HepG2 (cell line): ENCODE measurements around the gene NDUFS2. TPM values are rescaled to one million over a fixed set of nuclear protein-coding genes. Genes with fewer than 3 reads are reported as not detected.

Experiments used
- ATAC-seq: fragments of 200-7000 bp; cut with Tn5 transposase; 3 replicates; pipeline ENCODE4 v1.9.1; 2020; ENCODE audit warnings: mild to moderate bottlenecking, moderate library complexity
- BruUV-seq: library from RNA; stranded (reverse); fragments of 400-500 nt; replicated peaks from 2 replicates; lab custom pipeline; 2021; lab: Mats Ljungman, UMichigan
- CTCF ChIA-PET: fragments of 300-600 bp; formaldehyde crosslinking; extraction: SDS; loops from one replicate; lab custom pipeline; 2021; ENCODE audit warnings: low total read pairs, inconsistent platforms, low intra/inter-chr PET ratio; lab: Yijun Ruan, JAX
- POLR2A ChIA-PET: fragments of 350-600 bp; sonication (Branson Sonifier 250); formaldehyde crosslinking; loops from one replicate; lab custom pipeline; 2020; ENCODE audit warnings: antibody characterized with exemption, inconsistent platforms; lab: Yijun Ruan, JAX
- DNase-seq: peaks from one replicate; pipeline ENCODE4 v3.0.0-alpha.2; 2015; ENCODE audit warnings: low spot score
- FAIRE-seq: peaks from 3 replicates; lab custom pipeline; 2011; peaks lifted over from hg19 to GRCh38; lab: Jason Lieb, UNC
- H2AFZ ChIP-seq: one replicate; pipeline ENCODE4 v1.6.1; 2011; ENCODE audit warnings: low read length, inconsistent platforms
- H3K27ac ChIP-seq: fragments of 300-600 bp; 3 replicates; pipeline ENCODE4 v1.8.0; 2011; ENCODE audit warnings: mixed run types, mild to moderate bottlenecking, mixed read lengths, low read length, inconsistent platforms; ENCODE audit not compliant: insufficient read depth; ENCODE audit errors: extremely low read length
- H3K27me3 ChIP-seq, 2 experiments: fragments of 200-600 bp in 1 of 2; 2 replicates in 1 of 2; 3 replicates in 1 of 2; pipeline versions ENCODE4 v1.6.0 to v1.8.0; 2011; ENCODE audit warnings: low read length in 2 of 2, mild to moderate bottlenecking in 2 of 2, moderate library complexity in 2 of 2, inconsistent platforms in 1 of 2; ENCODE audit not compliant: insufficient read depth in 2 of 2, control insufficient read depth in 1 of 2
- H3K36me3 ChIP-seq, 2 experiments: fragments of 200-600 bp in 1 of 2; replicated peaks in 1 of 2; 2 replicates in 1 of 2; 3 replicates in 1 of 2; pipeline versions ENCODE4 v1.5.1 to v1.8.0; 2011; ENCODE audit warnings: low read length in 2 of 2, inconsistent platforms in 1 of 2; ENCODE audit not compliant: insufficient read depth in 2 of 2, control insufficient read depth in 1 of 2
- H3K4me1 ChIP-seq: 2 replicates; pipeline ENCODE4 v1.5.1; 2012; ENCODE audit warnings: low read length, inconsistent platforms; ENCODE audit not compliant: insufficient read depth
- H3K4me2 ChIP-seq: 2 replicates; pipeline ENCODE4 v1.6.0; 2011; ENCODE audit warnings: low read depth, low read length, inconsistent platforms
- H3K4me3 ChIP-seq, 3 experiments: fragments of 200-600 bp in 1 of 3; sonication (generic), shearing (Covaris generic) in 1 of 3; replicated peaks in 1 of 3; 2 replicates each; pipeline ENCODE4 v1.5.1; 2011 to 2016; ENCODE audit warnings: low read length in 3 of 3, inconsistent platforms in 2 of 3, low read depth in 2 of 3, mild to moderate bottlenecking in 2 of 3, control low read depth in 1 of 3, mixed read lengths in 1 of 3; ENCODE audit not compliant: insufficient read depth in 1 of 3
- H3K79me2 ChIP-seq: one replicate; pipeline ENCODE4 v1.6.1; 2011; ENCODE audit warnings: low read length, inconsistent platforms; ENCODE audit not compliant: insufficient read depth
- H3K9ac ChIP-seq: 2 replicates; pipeline ENCODE4 v1.6.0; 2011; ENCODE audit warnings: mild to moderate bottlenecking, low read depth, low read length, inconsistent platforms; ENCODE audit not compliant: insufficient read depth
- H3K9me3 ChIP-seq: 2 replicates; pipeline ENCODE4 v1.5.1; 2012; ENCODE audit warnings: mild to moderate bottlenecking, low read length
- H4K20me1 ChIP-seq: 2 replicates; pipeline ENCODE4 v1.6.0; 2011; ENCODE audit warnings: inconsistent platforms, mild to moderate bottlenecking, low read length, moderate library complexity; ENCODE audit not compliant: insufficient read depth
- ELF3 ChIP-seq: IDR thresholded peaks from 2 replicates; pipeline ENCODE4 v1.6.1; 2016; ENCODE audit warnings: missing genetic modification reagents, missing compliant biosample characterization
- POLR2A ChIP-seq, 2 experiments: IDR thresholded peaks; 2 replicates each; pipeline ENCODE4 v1.6.1; 2011; ENCODE audit warnings: low read depth in 2 of 2, low read length in 2 of 2, mild to moderate bottlenecking in 1 of 2, moderate library complexity in 1 of 2; ENCODE audit not compliant: insufficient read depth in 1 of 2
- SMAD3 ChIP-seq: sonication (generic); formaldehyde crosslinking; IDR thresholded peaks from 2 replicates; pipeline ENCODE4 v1.4.0; 2020; ENCODE audit warnings: missing genetic modification reagents
- SMARCC2 ChIP-seq: fragments of 450-650 bp; IDR thresholded peaks from 2 replicates; pipeline ENCODE4 v1.6.1; 2017; ENCODE audit warnings: antibody characterized with exemption, mild to moderate bottlenecking
- ZBTB7A ChIP-seq: sonication (generic); formaldehyde crosslinking; IDR thresholded peaks from 2 replicates; pipeline ENCODE4 v1.8.0; 2022; ENCODE audit warnings: mild to moderate bottlenecking, missing genetic modification reagents
- ZNF652 ChIP-seq: IDR thresholded peaks from 2 replicates; pipeline ENCODE4 v1.6.1; 2016; ENCODE audit warnings: low read depth, borderline replicate concordance
- WGBS: methylation state at CpG from one replicate; pipeline ENCODE4 v1.1.6; 2017; ENCODE audit warnings: low lambda C conversion rate; 5-methylcytosine and 5-hydroxymethylcytosine counted together
- in situ Hi-C: cut with HindIII; loops from 2 replicates; pipeline ENCODE4 v1.10.0; 2017; ENCODE audit warnings: low pct_unique_long_range_greater_than_20kb; ENCODE audit not compliant: extremely low pct_ligation_motif_present
- intact Hi-C: fragments of 100-400 bp; cut with micrococcal nuclease; formaldehyde crosslinking; loops from one replicate; pipeline ENCODE4 v1.10.0; 2022; ENCODE audit not compliant: unreplicated experiment
- polyA plus RNA-seq, 8 experiments: library from polyadenylated mRNA; depleted of rRNA in 3 of 8; stranded (reverse) in 7 of 8; unstranded in 1 of 8; fragments of >200 nt; fragmentation: Illumina TruSeq in 4 of 8; extraction: Trizol in 4 of 8; gene quantifications; 2 replicates each; pipeline versions ENCODE4 v1.2.1 to v1.2.3, GENCODE V29; 2011 to 2016; ENCODE audit warnings: low read depth in 4 of 8, missing spikeins in 1 of 8, mixed read lengths in 1 of 8; ENCODE audit not compliant: insufficient read depth in 1 of 8
- total RNA-seq, 5 experiments: library from RNA; depleted of rRNA; stranded (reverse); fragments of >200 nt; fragmentation: Illumina TruSeq; extraction: Trizol; gene quantifications; 2 replicates each; pipeline ENCODE4 v1.2.3, GENCODE V29; 2016; ENCODE audit warnings: low read depth in 1 of 5
- TF ChIP-seq, protein P1 (sequence below): IDR thresholded peaks from 2 replicates; pipeline ENCODE4 v1.6.1; 2016; ENCODE audit warnings: low read depth
- TF ChIP-seq, protein P2 (sequence below): sonication (generic); formaldehyde crosslinking; IDR thresholded peaks from 2 replicates; pipeline ENCODE4 v1.4.0; 2020; ENCODE audit warnings: mild to moderate bottlenecking, low read depth, missing genetic modification reagents
- TF ChIP-seq, protein P3 (sequence below): sonication (generic); formaldehyde crosslinking; IDR thresholded peaks from 2 replicates; pipeline ENCODE4 v1.4.0; 2020; ENCODE audit warnings: missing genetic modification reagents, borderline replicate concordance
- TF ChIP-seq, protein P4 (sequence below): sonication (generic); formaldehyde crosslinking; IDR thresholded peaks from 2 replicates; pipeline ENCODE4 v1.4.0; 2020; ENCODE audit warnings: mild to moderate bottlenecking, missing genetic modification reagents

The NDUFS2 gene
- total and polyA plus RNA-seq, 2 of the 13 experiments (the other 11 are each of a cell fraction or from before 2014, with no cell fraction given), result 89.9 to 118 TPM

DNA sequence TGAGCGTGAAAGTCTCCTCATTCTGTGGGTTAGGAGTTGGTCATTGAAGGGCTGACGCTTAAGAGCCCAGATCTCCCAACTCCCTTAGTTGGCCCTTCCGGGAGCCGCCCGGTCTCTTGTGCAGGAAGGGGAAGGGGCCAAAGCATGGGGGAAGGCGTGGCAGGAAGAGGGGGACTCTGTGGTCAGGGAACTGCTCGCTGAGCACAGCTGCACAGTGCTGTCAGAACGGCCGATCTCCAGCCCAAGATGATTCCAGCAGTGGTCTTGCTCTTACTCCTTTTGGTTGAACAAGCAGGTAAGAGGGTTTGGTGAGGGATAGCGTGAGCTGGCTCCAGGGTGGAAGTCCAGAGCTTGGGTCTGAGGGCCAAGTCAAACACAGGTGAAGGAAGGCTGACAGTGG lies 12.9 kb downstream of the NDUFS2 start, which contains the start of gene FCER1G (continued):
- TF ChIP-seq, protein P1, sequence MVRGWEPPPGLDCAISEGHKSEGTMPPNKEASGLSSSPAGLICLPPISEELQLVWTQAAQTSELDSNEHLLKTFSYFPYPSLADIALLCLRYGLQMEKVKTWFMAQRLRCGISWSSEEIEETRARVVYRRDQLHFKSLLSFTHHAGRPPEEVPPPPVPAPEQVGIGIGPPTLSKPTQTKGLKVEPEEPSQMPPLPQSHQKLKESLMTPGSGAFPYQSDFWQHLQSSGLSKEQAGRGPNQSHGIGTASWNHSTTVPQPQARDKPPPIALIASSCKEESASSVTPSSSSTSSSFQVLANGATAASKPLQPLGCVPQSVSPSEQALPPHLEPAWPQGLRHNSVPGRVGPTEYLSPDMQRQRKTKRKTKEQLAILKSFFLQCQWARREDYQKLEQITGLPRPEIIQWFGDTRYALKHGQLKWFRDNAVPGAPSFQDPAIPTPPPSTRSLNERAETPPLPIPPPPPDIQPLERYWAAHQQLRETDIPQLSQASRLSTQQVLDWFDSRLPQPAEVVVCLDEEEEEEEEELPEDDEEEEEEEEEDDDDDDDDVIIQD (CRISPR knock-in tag), result no peak
- TF ChIP-seq POLR2A (IDR thresholded peaks at IDR 0.05; ENCODE audit: insufficient read depth in 1 of 2, low read depth in 2 of 2, low read length in 2 of 2), result peak in 1 of 2 experiments; percentile 26; a peak in 1 of 4 replicates

DNA sequence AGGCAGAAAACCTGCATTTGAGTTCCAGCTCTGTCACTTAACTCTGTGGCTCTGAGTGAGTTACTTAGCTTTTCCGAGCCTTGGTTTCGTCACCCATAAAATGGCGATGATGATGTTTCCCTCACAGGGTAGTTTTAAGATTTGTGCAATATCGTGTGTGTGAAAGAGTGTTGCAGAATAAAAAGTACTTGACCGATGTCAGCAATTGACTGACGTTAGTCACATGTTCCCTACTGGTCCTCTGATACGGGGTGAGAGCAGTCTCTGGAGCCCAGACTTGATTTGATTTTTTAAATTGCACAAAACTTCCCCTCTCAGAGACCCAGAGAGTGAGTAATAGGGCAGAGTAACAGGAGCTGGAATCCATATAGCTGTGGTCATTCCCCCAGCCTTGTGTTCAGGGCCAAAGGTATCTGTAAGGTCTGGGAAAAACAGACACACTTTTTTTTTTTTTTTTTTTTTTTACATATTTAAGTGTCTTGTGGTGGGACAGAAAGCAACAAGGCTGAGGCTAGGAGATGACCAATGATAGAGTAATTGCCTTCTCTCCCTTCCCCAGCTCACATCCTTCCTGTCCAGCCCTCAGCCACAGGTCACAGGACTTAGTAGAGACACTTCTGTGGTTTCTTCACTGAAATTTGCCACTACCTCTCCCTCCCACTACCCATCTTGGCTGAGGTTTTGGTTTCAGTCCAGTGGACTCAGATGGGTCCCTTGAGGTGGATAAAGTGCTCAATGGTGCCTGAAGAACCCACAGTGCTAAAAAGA lies 15.0 kb downstream of the NDUFS2 start:
- no TSS peak for BruUV-seq
- WGBS, result 52% methylated on average over 7 of the region's 7 CpGs
- peak overlapping the region; percentile 99 for H3K27ac ChIP-seq
- TF ChIP-seq ELF3 (CRISPR knock-in tag) (0 out of 2 replicates have a peak, but pooled peaks have one; percentile 11), ZNF652 (CRISPR knock-in tag) (no peak), SMARCC2 (no peak), SMAD3 (CRISPR knock-in tag) (no peak), ZBTB7A (CRISPR knock-in tag) (no peak), POLR2A (IDR thresholded peaks at IDR 0.05; ENCODE audit: insufficient read depth in 1 of 2, low read depth in 2 of 2, low read length in 2 of 2) (peak in 1 of 2 experiments; percentile 14; a peak in 2 of 4 replicates)
- TF ChIP-seq, protein P2, sequence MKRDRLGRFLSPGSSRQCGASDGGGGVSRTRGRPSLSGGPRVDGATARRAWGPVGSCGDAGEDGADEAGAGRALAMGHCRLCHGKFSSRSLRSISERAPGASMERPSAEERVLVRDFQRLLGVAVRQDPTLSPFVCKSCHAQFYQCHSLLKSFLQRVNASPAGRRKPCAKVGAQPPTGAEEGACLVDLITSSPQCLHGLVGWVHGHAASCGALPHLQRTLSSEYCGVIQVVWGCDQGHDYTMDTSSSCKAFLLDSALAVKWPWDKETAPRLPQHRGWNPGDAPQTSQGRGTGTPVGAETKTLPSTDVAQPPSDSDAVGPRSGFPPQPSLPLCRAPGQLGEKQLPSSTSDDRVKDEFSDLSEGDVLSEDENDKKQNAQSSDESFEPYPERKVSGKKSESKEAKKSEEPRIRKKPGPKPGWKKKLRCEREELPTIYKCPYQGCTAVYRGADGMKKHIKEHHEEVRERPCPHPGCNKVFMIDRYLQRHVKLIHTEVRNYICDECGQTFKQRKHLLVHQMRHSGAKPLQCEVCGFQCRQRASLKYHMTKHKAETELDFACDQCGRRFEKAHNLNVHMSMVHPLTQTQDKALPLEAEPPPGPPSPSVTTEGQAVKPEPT, result no peak
- TF ChIP-seq, protein P3, sequence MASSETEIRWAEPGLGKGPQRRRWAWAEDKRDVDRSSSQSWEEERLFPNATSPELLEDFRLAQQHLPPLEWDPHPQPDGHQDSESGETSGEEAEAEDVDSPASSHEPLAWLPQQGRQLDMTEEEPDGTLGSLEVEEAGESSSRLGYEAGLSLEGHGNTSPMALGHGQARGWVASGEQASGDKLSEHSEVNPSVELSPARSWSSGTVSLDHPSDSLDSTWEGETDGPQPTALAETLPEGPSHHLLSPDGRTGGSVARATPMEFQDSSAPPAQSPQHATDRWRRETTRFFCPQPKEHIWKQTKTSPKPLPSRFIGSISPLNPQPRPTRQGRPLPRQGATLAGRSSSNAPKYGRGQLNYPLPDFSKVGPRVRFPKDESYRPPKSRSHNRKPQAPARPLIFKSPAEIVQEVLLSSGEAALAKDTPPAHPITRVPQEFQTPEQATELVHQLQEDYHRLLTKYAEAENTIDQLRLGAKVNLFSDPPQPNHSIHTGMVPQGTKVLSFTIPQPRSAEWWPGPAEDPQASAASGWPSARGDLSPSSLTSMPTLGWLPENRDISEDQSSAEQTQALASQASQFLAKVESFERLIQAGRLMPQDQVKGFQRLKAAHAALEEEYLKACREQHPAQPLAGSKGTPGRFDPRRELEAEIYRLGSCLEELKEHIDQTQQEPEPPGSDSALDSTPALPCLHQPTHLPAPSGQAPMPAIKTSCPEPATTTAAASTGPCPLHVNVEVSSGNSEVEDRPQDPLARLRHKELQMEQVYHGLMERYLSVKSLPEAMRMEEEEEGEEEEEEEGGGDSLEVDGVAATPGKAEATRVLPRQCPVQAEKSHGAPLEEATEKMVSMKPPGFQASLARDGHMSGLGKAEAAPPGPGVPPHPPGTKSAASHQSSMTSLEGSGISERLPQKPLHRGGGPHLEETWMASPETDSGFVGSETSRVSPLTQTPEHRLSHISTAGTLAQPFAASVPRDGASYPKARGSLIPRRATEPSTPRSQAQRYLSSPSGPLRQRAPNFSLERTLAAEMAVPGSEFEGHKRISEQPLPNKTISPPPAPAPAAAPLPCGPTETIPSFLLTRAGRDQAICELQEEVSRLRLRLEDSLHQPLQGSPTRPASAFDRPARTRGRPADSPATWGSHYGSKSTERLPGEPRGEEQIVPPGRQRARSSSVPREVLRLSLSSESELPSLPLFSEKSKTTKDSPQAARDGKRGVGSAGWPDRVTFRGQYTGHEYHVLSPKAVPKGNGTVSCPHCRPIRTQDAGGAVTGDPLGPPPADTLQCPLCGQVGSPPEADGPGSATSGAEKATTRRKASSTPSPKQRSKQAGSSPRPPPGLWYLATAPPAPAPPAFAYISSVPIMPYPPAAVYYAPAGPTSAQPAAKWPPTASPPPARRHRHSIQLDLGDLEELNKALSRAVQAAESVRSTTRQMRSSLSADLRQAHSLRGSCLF, result no peak
- TF ChIP-seq, protein P4, sequence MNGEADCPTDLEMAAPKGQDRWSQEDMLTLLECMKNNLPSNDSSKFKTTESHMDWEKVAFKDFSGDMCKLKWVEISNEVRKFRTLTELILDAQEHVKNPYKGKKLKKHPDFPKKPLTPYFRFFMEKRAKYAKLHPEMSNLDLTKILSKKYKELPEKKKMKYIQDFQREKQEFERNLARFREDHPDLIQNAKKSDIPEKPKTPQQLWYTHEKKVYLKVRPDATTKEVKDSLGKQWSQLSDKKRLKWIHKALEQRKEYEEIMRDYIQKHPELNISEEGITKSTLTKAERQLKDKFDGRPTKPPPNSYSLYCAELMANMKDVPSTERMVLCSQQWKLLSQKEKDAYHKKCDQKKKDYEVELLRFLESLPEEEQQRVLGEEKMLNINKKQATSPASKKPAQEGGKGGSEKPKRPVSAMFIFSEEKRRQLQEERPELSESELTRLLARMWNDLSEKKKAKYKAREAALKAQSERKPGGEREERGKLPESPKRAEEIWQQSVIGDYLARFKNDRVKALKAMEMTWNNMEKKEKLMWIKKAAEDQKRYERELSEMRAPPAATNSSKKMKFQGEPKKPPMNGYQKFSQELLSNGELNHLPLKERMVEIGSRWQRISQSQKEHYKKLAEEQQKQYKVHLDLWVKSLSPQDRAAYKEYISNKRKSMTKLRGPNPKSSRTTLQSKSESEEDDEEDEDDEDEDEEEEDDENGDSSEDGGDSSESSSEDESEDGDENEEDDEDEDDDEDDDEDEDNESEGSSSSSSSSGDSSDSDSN (CRISPR knock-in tag), result peak; percentile 11; the same call in 1 of the 2 replicates

More for the DNA sequence above, 15.0 kb downstream of the NDUFS2 start:
- Histone ChIP-seq H3K36me3 (peaks cover 2 to 28% of the 10 kb centered on the region in 2 experiments), H2AFZ (no peak overlapping the region), H3K4me3 (peak overlapping the region in 2 of 3 experiments; percentile 31 to 63; a peak in 3 of 6 replicates), H3K79me2 (peaks cover 6% of the 10 kb centered on the region), H3K27me3 (no peaks in the 10 kb centered on the region; a peak in 1 of 5 replicates), H3K9me3 (no peaks in the 10 kb centered on the region), H3K4me1 (peaks cover 65% of the 10 kb centered on the region), H4K20me1 (peaks cover 3% of the 10 kb centered on the region), H3K4me2 (peak overlapping the region; percentile 87), H3K9ac (peak overlapping the region; percentile 67)
- in situ Hi-C loops (no loop called here), intact Hi-C loops (no loop called here)
- POLR2A ChIA-PET, result interaction anchor here (0.8 to 12.5 kb wide), 11 partner anchors 9 to 172 kb away, joined by 3 to 357 read pairs (median 11); partner anchors contain the start of genes ADAMTS4, NDUFS2, PPOX and SDHC
- DNase-seq (peak; percentile 59), FAIRE-seq (peak; percentile 58), ATAC-seq (peak; percentile 17)
- CTCF ChIA-PET, result no interaction called here
